Activated CD4-positive, alpha-beta T cell treated with anti-CD3 and anti-CD28 coated beads, Interleukin-2, amount 50 U/mL, for 48 hours (primary cell): ENCODE results near the gene NOL4L.
A peak's percentile ranks its signal among the peaks of the same experiment; 100 is the strongest.

Experiments used
- DNase-seq, 2 experiments: peaks; one replicate each; pipeline ENCODE4 v3.0.0-alpha.2; 2020

NOL4L gene

DNA sequence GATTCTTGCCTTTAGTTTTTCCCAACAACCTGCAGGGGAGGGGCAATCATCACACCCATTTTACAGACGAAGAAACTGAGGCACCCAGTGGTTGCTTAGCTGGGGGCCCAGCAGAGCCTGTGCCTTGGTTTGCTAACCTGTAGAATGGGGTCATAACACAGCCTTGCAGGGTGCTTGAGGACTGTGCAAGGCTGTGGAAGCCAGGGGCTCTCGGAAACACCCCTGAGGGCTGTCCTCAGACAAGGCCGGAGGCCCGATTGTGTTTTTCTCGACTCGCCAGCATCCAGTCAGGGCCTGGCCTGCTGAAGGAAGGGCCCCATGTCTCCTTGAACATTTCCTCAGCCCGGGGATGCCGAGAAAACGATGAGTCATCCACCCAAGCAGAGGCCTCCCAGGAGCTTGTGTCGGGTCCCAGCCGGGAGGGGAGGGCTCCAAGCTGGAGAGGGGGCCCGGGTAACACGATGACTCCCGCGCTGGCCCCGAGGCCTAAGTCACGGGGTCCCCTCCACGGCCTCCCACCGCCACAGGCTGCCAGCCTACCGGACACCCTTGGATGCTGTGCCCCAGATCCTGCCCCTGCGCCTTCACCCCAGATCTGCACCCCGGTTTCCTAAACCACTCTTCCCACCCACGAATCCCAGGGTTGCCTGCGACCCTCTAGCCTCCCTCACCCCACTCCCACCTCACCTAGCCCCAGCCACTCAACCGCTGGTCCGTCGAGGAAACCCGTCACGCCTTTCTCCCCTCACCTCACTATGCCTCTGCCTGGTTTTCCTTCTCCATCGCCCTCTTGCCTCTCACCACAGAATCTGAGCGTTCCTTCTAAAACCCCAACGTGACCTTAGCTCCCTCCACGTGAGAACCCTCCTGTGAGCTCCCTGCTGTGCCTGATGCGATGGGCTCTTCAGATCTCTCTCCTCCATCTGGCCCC, 10.6 kb downstream of the NOL4L start:
- DNase-seq, result peak; percentile 54 to 72

DNA sequence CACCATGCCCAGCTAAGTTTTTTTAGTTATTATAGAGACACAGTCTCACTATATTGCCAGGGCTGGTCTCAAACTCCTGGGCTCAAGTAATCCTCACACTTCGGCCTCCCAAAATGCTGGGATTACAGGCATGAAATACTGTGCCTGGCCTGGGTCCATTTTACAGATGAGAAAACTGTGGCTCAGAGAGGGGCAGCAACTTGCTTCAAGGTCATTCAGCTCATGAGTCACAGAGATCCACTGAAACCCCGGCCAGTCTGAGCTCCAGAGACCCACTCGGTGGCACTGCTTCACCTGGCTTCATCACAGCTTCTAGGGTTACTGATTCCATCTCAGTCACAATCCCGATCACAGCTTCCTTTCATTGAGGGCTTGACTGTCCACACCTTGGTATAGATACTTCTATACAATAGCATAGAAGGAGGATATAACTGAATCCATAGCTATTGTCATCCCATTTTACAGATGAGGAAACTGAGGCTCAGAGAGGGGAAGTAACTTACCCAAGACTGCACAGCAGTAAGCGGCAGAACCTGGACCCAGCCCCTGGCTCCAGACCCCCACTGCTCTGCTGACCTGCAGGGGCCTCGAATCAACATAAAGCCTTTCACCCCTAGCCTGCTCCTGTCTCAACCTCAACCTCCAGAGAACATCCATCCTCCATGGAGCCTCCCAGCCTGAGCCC, 11.8 kb downstream of the NOL4L start:
- no peak for DNase-seq

DNA sequence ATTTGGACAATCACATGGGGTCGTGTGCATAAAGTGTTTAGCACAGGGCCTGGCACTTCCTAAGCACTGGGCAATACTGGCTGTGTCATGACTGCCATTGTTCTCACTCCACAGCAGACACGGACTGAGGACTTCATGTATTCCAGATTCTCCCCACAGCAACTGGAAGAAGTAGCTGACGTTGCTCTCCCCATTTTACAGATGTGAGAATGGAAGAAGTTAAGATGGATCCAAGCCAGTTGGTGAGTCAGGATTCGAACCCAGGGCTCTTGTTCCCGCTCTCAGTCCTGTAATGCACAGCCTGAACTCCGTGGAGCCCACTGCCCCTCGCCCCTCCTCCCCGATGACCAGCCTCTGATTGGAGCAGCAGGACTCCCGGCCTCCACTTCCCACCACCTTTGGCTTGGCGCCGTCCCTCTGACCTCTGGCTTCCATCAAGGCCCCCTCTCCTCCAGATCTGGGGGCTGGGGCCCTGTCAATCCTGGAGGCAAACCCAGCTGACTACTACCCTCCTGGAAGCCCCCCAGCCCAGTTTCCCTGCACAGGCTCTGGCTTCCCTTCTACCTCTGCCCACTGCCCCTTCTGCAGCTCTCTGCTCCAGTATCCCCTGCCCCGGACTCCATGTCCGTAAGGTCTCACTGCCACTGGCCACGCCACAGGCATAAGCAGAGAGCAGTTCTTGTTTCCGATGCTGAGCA, 12.7 kb downstream of the NOL4L start:
- DNase-seq, result no peak

DNA sequence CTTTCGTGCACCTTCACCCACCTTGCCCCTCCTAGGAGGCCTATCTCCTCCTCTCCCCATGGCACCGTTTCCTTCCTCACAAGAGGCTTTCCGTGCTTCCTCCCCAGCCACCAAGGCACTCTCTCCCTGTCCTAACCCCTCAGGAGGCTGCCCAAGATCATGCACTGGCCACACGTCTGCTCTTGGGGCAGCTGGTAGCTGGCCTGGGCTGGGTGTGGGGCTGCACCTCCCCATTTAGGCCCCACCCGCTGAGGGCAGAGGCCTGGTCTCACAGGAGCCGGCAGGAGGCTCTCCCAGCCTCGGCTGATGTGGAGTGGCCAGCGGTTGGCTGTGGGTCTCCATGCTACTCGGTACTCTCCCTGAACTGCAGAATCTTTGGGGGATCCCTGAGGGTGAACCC, 13.6 kb downstream of the NOL4L start:
- no peak for DNase-seq

DNA sequence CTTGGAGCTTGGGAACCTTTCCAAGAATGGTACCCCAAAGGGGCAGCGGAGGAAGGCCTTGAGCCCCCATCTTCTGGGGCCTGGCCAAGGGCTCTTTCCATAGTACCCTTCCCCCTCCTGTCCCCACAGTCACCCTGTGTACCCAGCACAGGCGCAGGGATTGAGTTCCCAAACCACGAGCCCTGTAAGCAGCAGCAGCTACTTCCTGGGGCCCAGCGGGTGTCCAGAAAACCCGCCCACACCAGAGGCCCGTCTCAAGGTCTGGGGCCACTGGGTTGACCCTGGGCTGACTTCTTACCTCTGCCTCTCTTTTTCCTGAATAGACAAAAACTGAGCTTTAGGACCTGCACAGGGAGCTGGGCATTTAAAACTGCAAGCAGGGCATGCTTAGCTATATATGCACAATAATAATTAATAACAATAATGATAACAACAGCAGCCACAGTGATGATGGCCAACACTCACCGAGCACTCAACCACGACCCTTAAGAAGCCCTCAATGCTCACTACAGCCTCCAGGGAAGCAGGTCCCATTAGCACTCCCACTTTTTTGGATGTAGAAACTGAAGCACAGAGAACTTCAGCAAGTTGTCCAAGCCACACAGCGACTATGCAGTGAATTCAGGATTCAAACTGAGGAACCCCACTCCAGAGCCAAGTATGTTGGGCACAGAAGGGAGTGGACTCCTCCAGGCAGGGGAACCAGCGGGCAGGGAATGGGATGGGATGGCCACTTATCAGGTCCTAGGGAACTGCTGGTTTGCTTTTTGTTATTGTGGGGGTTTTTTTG, 14.5 kb downstream of the NOL4L start:
- no peak for DNase-seq

DNA sequence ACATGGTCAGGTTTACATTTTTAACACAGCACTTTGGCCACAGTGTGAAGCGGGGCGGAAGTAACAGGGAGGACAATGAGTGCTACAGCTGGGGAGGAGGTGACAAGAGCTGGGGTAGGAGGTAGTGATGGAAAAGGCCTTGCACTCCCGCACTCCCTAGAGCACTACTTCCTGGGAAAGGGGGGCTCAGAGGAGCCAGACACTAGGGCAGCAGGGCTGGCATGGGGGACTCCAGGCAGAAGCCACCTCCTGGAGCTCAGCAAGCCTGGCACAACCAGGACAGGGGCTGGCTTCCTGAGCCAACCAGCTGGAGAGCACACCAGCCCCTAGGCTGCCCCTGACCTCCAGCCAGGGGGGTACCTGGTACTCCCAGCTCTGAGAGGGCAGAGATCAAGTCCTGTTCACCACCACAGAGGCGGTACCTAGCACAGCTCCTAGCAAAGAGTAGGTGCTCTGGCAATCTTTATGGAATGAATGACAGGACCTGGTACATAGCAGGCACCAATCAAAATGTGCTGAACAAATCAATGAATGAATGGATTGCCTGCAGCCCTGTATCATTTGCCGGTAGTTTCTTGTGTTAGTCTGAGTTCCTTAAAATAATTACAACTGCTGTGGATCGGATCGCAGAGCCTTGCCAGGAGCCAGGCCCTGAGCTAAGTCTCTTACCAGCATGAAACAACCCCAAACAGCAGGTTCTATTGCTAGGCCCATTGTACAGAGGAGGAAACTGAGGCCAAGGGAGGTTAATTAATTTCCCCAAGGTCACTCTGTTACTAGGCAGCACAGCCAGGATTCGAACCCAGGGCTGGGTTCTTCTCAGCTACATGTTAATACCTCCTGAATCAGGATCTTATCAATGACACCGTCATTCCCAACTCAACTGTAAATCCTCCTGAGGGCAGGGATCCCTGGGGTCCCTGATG, 15.5 kb downstream of the NOL4L start:
- DNase-seq, result no peak

DNA sequence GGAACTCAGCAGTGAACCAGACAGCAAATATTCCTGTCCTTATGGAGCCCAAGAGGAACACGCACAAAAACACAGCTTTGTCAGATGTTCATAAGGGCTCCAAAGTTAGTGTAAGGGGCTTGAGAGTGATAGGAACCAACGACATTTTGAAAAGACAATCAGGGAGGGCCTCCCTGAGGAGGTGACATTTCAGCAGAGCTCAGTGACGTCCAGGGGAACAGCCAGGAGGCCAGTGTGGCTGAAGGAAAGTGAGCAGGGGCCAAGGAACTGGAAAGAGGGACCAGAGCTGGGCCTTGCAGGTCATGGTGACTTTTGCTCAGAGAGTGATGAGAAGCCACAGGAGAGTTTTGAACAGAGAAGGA, 16.1 kb downstream of the NOL4L start:
- no peak for DNase-seq

DNA sequence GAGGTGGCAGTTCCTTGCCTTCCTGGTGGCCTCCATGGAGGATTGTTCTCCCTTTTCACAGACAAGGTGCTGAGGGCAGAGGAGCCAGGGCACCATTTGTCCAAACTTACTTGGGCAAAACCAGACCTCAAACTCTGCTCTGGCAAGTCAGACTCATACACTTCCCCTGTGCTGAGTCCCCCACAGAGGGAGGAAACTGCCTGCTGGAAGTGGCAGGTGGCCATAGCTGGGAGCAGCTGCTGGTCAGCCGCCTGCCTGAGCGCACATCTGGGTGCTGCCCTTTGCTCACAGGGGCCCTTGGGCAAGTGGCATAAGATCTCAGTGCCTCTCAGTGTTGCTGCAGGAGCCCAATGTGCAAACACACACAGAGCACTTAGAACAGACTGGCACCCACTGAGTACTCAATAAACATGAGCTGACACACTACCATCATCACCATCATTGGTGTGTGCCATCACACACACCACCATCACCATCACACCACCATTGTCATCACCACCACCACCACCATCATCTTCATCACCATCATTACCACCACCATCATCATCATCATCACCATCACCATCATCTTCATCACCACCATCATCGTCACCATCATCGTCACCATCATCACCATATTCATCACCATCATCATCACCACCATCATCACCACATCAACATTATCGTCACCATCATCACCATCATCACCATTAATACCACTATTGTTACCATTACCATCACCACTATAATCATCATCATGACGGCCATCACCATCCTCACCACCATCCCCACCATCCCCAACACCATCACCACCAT, 17.6 kb downstream of the NOL4L start:
- DNase-seq, result no peak

DNA sequence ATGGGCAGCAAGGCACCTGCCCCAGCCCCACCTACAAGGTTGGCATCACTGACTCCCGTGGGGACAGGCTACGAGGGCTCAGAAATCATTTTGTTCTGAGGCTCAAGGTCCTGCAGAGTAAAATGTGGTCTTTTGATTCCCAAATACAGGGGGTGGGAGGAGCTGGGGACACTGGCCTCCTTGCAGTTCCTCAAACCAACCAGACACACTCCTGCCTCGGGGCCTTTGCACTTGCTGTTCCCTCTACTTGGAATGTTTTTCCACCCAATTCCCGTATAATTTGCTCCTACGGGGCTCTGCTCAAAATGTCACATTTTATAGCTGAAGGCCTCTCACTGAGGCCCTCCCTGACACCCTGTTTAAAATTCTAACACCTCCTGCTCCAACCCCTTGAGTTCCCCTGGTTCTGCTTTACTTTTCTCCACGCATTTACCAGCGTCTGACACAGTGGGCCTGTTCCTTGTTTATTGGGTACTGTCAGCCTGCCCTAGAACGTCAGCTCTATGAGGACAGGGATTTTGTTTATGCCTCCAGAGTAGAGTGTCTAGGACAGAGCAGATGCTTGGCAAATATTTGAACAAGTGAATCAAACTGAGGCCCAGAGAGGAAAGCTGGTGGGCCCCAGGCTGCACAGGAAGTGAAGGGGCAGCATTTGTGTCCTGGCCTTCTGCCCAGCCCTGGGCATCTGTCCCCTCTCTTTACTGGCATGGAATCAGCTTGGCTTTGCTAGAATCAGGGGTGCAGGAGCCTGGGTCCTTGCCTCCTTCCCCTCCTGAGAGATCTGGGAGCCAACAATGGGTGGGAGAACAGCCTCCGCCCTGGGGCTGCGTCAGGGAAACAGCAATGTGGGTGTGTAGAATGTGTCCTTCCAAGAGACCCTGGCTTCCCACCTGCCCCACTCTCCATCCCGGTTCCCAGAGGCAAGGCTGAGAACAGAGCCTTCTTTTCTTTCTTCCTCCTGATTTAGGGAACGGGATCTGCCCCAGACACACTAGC, 18.5 kb downstream of the NOL4L start:
- no peak for DNase-seq

DNA sequence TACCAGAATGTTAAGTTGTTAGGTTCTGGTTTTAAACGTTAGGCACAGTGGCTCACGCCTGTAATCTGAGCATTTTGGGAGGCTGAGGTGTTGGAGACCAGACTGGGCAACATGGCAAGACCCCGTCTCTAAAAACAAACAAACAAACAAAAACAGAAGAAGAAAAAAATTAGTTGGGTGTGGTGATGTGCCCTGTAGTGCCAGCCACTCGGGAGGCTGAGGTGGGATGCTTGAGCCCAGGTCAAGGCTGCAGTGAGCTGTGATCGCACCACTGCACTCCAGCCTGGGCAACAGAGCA, 19.4 kb downstream of the NOL4L start:
- DNase-seq, result no peak

DNA sequence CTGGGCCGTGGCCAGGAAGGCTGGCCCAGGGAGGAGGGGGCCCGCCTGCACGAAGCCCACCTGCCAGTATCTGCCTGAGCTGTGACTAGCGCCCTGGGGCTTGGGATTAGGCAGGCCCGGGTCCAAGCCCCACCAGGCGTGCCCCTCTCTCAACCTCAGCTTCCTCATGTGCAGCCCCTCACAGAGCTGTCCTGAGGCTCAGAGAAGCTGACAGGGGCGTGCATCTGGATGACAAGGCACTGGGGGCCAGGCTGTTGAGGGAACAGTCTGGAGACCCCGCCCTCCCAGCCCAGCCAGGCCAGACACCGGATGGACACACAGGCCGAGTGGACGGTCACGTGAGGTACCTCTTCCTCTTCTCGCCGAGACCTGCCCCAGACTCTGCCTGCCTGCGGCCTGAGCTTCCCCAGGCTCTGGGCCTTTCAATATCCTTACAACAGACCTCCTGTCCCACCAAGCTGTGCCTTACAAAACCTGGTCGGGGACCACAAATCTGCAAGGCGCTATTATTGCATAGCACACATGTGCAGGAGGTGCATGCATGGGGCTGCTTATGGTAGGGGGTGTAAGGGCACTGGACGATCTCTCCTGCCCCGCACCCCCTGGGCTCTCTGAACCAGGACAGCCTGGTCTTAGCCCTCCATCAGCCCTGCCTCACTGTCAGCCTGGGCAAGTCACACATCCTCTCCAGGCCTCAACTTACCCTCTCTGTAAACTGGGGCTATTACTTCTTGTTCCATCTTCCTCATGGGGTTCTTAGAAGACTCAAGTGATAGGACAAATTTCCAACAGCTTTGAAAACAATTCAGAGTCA, 20.0 kb downstream of the NOL4L start:
- no peak for DNase-seq

DNA sequence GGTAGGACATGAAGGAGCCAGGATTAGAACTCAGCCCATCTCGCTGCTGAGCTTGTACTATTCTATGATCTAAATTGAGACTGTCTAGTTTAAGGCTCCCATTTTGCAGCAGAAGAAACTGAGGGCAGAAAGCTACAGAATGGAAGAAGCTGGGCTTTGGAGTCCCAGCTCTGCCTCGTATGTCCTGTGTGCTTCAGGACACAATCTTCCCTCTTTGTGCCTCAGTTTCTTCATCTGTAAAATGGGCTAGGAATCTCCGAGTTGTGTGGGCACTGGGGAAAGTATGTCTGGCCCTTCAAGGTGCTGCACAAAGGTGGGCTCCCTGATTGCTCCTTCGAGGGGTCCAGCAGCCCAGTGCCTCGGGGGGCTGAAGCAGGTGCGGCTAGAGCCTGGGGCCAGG, 20.7 kb downstream of the NOL4L start:
- DNase-seq, result no peak

DNA sequence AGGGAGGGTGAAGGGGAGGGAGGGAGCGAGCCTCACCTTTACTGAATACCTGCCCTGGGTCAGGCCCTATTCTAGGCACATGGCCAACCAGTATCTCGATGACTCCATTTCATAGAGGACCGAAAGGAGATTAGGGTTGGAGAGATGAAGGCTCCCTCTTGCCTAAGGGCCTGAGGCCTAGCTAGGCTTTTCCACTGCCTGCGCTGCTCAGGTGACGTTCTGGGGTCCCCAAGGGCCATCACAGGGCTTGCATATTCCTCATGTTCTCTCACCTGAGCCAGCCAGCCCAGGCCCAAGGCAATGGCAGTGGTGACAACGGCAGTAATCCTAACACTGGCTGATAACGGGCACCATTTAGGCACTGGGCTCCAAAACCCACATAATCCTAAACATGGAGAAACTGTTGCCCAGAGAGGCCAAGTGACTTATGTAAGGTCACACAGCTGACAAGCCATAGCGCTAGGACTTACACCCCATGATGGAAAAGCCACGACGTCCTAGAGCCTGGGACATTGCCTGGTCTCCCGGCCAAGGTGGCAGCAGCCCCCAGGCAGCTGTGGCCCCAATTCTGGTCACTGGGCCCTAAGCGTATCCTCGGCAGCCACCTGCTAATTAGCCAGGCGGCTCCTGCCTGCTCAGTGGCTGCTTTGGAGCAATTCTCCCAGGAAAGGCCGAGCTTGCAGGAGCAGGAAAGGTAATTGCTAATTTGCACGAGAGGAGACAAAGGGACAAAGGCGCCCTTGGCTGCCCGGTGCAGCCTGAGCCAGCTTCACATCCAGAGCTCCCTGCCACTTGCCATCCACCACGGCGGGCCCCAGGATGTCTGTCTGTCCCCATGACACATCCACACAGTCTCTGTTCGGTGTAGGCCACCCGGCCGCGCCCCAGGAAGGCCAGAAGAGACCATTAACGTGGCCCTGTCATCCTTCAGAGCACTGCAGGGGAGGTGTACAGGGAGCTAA, 21.5 kb downstream of the NOL4L start:
- no peak for DNase-seq

DNA sequence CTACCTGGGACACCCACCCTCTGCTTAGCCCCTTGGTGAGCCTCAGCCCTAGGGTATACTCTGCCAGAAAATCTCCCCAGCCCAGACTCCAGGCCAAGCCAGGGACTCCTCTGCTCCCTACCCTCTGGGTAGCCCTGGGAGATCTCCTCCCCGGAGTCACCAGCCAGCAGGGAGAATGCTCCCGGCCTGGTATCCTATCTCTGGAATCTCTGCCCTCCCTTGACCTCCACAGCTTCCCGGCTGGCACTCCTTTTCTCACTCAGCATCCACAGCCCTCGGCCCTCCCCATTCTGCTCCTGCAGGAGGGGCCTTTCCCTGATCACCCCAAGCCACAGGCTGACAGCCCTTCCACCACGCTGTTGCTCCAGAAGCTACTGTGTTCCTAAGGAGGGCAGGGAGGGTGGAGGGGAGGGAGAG, 22.6 kb downstream of the NOL4L start:
- DNase-seq, result no peak

DNA sequence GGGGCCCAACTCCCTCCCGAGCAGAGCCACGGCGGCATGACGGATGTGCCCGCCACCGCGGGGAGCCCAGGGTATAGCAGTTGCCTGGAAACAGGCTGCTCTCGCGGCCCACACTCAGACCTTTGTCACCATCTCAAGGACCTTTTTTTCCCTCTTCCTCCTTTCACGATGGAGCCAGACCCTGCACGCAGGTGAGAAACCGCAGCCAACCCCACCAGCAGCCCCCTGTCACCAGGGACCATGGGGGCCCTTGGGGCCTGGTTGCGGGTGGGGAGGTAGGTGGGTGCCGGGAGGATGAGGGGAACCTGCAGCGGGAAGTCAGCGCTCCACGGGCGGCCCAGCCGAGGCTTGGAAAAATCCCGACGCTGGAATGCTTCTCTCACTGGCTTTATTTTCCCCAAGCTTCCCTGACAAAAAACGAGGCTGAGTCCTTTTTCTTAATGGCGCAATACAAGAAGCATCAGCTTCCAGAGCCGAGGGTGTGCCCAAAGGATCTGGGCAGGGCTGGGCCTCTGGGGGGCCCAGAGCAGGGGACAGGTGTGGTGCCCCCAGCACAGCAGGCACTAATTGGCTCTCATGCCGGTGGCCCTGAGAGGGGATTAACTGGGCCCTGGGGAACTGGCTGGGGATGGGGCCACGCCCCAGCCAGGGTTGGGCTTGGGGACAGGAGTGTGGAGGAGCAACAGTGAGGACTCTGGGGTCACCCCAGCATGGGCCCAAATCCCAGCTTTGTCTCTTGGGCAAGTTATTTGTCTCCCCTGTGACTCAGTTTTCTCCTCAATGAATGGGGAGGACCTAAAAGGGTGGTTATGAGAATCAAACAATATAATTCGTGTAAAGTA, 23.9 kb downstream of the NOL4L start:
- DNase-seq, result no peak

DNA sequence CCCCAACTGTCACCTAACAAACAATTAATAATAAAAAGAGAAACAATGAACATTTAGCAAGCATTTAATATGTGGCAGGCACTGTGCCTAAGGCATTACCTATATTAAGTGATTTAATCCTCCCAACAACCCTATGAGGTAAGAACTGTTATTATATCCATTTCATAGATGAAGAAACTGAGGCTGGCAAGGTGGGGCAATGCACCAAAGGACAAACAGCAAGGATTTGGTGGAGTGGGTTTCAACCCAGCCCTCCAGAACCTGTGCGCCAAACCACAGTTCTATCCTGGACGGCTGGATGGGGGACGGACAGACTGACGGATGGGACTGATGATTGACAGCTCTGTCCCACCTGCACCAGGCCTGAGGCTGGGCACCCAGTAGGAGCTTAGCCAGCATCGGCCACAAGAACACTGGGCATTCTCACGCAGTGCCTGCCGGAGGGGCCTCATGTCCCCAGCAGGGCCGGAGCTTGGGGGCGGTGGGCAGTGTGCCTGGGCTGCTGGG, 24.6 kb downstream of the NOL4L start:
- no peak for DNase-seq
